ENCODE results near the gene EXD3.

The EXD3 gene

GRCh38 chr9:137403269-137403668, 19.7 kb downstream of the EXD3 start:
- Histone ChIP-seq H3K4me3 (ENCODE audit: low read depth, low read length) (no peak overlapping the region), H3K27me3 (no peaks in the 10 kb centered on the region), H3K4me1 (peaks cover 12% of the 10 kb centered on the region), H3K9me3 (peaks cover 3% of the 10 kb centered on the region; the same call in 1 of the 2 replicates), H3K36me3 (no peaks in the 10 kb centered on the region)
- no peak for TF ChIP-seq CTCF (IDR thresholded peaks at IDR 0.05; ENCODE audit: low read depth, low read length)
- no peak for DNase-seq

- no peak overlapping the region for H3K4me3 ChIP-seq (ENCODE audit: low read depth, low read length)
- H3K36me3 ChIP-seq = no peaks in the 10 kb centered on the region
- H3K4me1 ChIP-seq = peaks cover 12% of the 10 kb centered on the region
- no peak for TF ChIP-seq CTCF (IDR thresholded peaks at IDR 0.05; ENCODE audit: low read depth, low read length)
- H3K9me3 ChIP-seq = peaks cover 3% of the 10 kb centered on the region; the same call in 1 of the 2 replicates
- no peak for DNase-seq
- H3K27me3 ChIP-seq = no peaks in the 10 kb centered on the region
These were observed 20.2 kb downstream of the EXD3 start for GRCh38 chr9:137402746-137403145.

- DNase-seq = no peak
- peaks cover 4% of the 10 kb centered on the region for H3K4me1 ChIP-seq
- TF ChIP-seq CTCF (IDR thresholded peaks at IDR 0.05; ENCODE audit: low read depth, low read length) = no peak
- H3K4me3 ChIP-seq (ENCODE audit: low read depth, low read length) = no peak overlapping the region
- peaks cover 3% of the 10 kb centered on the region; the same call in 1 of the 2 replicates for H3K9me3 ChIP-seq
- H3K27me3 ChIP-seq = no peaks in the 10 kb centered on the region
- H3K36me3 ChIP-seq = no peaks in the 10 kb centered on the region
These were observed 24.1 kb downstream of the EXD3 start for GRCh38 chr9:137398561-137399468.

DNA sequence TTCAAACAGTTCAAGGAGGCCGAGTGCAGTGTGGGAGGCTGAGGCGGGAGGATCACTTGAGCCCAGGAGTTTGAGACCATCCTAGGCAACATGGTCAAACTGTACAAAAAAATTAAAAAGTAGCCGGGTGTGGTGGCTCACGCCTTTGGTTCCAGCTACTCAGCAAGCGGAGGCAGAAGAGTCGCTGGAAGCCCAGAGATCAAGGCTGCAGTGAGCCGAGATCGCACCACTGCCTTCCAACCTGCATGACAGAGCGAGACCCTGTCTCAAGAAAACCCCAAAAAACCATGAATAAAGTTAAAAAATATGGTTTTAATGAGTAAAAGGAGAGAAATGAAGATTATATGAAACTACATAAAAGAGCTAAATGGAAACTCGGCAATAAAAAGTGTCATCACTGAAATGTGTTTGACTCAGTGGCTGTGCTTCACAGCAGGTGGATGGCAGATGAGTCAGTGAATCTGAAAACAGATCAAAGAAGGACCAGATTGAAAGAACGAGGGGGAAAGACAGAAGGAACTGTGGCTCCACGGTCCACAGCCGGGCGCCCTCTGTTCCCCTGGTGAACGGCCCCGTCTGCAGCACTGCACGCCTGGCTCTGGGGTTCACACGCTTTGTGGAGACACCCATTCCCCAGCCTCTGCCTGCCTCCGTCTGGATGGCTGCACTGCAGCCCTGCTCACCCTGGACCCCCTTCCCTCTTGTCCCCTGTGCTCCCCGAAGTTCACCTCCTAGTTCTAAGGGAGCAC, 25.1 kb downstream of the EXD3 start:
- no peaks in the 10 kb centered on the region for H3K27me3 ChIP-seq
- no peak for TF ChIP-seq CTCF (IDR thresholded peaks at IDR 0.05; ENCODE audit: low read depth, low read length)
- DNase-seq = no peak
- H3K4me1 ChIP-seq = peaks cover 4% of the 10 kb centered on the region
- H3K9me3 ChIP-seq = peaks cover 3% of the 10 kb centered on the region; the same call in 1 of the 2 replicates
- H3K36me3 ChIP-seq = no peaks in the 10 kb centered on the region
- H3K4me3 ChIP-seq (ENCODE audit: low read depth, low read length) = no peak overlapping the region

DNA sequence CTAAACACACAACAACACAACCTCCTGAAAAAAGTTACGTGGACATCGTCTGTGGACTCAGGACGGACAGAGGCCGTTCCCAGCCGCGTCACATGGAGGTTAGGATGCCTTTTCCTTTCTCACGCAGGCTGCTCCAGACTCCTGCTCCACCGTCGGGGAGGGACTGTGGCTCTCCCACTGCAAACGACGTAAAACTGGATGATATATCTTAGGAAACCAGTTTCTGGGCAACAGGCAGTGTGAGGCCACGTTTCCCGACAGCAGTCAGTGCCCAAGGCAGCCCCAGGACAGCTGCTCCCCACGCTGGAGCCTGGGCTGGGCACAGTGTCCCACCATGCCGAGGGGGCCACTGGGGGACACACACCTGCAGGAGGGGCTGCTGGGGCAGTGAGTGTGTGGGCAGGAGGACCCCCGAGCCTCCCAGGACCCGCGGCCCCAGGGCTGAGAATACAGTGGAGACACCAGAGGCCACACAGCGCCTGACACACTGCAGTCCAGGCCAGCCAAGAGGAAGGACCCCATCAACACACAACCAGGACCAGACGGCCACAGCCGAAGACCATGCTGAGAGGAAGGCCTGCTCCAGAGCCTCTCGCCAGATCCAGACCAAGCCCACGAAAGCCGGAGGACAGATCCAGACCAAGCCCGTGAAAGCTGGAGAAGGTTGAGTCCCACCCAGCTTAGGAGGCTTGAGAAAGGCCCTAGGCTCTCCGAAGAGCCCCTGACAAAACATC, 26.2 kb downstream of the EXD3 start:
- no peaks in the 10 kb centered on the region for H3K4me1 ChIP-seq
- TF ChIP-seq CTCF (IDR thresholded peaks at IDR 0.05; ENCODE audit: low read depth, low read length) = no peak
- no peaks in the 10 kb centered on the region for H3K36me3 ChIP-seq
- H3K9me3 ChIP-seq = peaks cover 3% of the 10 kb centered on the region; the same call in 1 of the 2 replicates
- no peaks in the 10 kb centered on the region for H3K27me3 ChIP-seq
- H3K4me3 ChIP-seq (ENCODE audit: low read depth, low read length) = no peak overlapping the region
- no peak for DNase-seq
